Measurements from ENCODE around the gene INSYN1.

GRCh38 chr15:73797366-73798158, 44.4 kb upstream of the INSYN1 start:
- TF ChIP-seq POLR2AphosphoS5 (IDR thresholded peaks at IDR 0.05; ENCODE audit: low read depth, low read length) (no peak), POLR2A (IDR thresholded peaks at IDR 0.05; ENCODE audit: low read depth, low read length) (no peak)
